ENCODE results near the gene TRIP6.

The TRIP6 gene

GRCh38 chr7:100867040-100867775 is at the start of gene TRIP6 (continued):
- TF ChIP-seq, protein P1, sequence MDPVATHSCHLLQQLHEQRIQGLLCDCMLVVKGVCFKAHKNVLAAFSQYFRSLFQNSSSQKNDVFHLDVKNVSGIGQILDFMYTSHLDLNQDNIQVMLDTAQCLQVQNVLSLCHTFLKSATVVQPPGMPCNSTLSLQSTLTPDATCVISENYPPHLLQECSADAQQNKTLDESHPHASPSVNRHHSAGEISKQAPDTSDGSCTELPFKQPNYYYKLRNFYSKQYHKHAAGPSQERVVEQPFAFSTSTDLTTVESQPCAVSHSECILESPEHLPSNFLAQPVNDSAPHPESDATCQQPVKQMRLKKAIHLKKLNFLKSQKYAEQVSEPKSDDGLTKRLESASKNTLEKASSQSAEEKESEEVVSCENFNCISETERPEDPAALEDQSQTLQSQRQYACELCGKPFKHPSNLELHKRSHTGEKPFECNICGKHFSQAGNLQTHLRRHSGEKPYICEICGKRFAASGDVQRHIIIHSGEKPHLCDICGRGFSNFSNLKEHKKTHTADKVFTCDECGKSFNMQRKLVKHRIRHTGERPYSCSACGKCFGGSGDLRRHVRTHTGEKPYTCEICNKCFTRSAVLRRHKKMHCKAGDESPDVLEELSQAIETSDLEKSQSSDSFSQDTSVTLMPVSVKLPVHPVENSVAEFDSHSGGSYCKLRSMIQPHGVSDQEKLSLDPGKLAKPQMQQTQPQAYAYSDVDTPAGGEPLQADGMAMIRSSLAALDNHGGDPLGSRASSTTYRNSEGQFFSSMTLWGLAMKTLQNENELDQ (tag by site-specific recombination; IDR thresholded peaks at IDR 0.05; ENCODE audit: low read depth) = no peak
- no peak for TF ChIP-seq ZNF701 (tag by site-specific recombination; IDR thresholded peaks at IDR 0.05)
- TF ChIP-seq ZEB2 (tag by site-specific recombination; IDR thresholded peaks at IDR 0.05) = peak; percentile 89
- TF ChIP-seq GLIS2 (tag by site-specific recombination; IDR thresholded peaks at IDR 0.05) = peak; percentile 100
- TF ChIP-seq ZNF76 (tag by site-specific recombination; IDR thresholded peaks at IDR 0.05; ENCODE audit: borderline replicate concordance, low read depth) = peak; percentile 65; the same call in 1 of the 2 replicates
- TF ChIP-seq ZNF292 (tag by site-specific recombination; IDR thresholded peaks at IDR 0.05; ENCODE audit: borderline replicate concordance, low read depth) = no peak
- TF ChIP-seq, protein P2, sequence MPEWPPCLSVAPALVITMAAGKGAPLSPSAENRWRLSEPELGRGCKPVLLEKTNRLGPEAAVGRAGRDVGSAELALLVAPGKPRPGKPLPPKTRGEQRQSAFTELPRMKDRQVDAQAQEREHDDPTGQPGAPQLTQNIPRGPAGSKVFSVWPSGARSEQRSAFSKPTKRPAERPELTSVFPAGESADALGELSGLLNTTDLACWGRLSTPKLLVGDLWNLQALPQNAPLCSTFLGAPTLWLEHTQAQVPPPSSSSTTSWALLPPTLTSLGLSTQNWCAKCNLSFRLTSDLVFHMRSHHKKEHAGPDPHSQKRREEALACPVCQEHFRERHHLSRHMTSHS (tag by site-specific recombination; IDR thresholded peaks at IDR 0.05) = no peak
- peak; percentile 72 for TF ChIP-seq ZFHX2 (tag by site-specific recombination; conservative IDR thresholded peaks at IDR 0.05)
- TF ChIP-seq ZNF555 (tag by site-specific recombination; conservative IDR thresholded peaks at IDR 0.05) = no peak
- peak; percentile 43 for TF ChIP-seq ZBTB26 (tag by site-specific recombination; optimal IDR thresholded peaks at IDR 0.05)
- no peak for TF ChIP-seq REPIN1 (tag by site-specific recombination; IDR thresholded peaks at IDR 0.05; ENCODE audit: low read depth)
- TF ChIP-seq, protein P3, sequence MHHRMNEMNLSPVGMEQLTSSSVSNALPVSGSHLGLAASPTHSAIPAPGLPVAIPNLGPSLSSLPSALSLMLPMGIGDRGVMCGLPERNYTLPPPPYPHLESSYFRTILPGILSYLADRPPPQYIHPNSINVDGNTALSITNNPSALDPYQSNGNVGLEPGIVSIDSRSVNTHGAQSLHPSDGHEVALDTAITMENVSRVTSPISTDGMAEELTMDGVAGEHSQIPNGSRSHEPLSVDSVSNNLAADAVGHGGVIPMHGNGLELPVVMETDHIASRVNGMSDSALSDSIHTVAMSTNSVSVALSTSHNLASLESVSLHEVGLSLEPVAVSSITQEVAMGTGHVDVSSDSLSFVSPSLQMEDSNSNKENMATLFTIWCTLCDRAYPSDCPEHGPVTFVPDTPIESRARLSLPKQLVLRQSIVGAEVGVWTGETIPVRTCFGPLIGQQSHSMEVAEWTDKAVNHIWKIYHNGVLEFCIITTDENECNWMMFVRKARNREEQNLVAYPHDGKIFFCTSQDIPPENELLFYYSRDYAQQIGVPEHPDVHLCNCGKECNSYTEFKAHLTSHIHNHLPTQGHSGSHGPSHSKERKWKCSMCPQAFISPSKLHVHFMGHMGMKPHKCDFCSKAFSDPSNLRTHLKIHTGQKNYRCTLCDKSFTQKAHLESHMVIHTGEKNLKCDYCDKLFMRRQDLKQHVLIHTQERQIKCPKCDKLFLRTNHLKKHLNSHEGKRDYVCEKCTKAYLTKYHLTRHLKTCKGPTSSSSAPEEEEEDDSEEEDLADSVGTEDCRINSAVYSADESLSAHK (tag by site-specific recombination; IDR thresholded peaks at IDR 0.05) = peak; percentile 73; the same call in 1 of the 2 replicates
- TF ChIP-seq ZNF133 (tag by site-specific recombination; IDR thresholded peaks at IDR 0.05) = no peak
- no peak for TF ChIP-seq ZNF791 (tag by site-specific recombination; IDR thresholded peaks at IDR 0.05)
- peak; percentile 94 for TF ChIP-seq ZNF324 (tag by site-specific recombination; IDR thresholded peaks at IDR 0.05)
- no peak for TF ChIP-seq ZNF624 (tag by site-specific recombination; IDR thresholded peaks at IDR 0.05)
- no peak for TF ChIP-seq ZNF121 (tag by site-specific recombination; IDR thresholded peaks at IDR 0.05)
- no peak for TF ChIP-seq ZNF510 (tag by site-specific recombination; IDR thresholded peaks at IDR 0.05; ENCODE audit: insufficient replicate concordance)
- TF ChIP-seq WT1 (tag by site-specific recombination; IDR thresholded peaks at IDR 0.05) = peak; percentile 90
- TF ChIP-seq KLF16 (tag by site-specific recombination; IDR thresholded peaks at IDR 0.05) = peak; percentile 93; the same call in 1 of the 2 replicates
- TF ChIP-seq, protein P4, sequence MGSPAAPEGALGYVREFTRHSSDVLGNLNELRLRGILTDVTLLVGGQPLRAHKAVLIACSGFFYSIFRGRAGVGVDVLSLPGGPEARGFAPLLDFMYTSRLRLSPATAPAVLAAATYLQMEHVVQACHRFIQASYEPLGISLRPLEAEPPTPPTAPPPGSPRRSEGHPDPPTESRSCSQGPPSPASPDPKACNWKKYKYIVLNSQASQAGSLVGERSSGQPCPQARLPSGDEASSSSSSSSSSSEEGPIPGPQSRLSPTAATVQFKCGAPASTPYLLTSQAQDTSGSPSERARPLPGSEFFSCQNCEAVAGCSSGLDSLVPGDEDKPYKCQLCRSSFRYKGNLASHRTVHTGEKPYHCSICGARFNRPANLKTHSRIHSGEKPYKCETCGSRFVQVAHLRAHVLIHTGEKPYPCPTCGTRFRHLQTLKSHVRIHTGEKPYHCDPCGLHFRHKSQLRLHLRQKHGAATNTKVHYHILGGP (tag by site-specific recombination; IDR thresholded peaks at IDR 0.05) = no peak
- TF ChIP-seq ZNF416 (tag by site-specific recombination; IDR thresholded peaks at IDR 0.05) = no peak
- no peak for TF ChIP-seq ZNF473 (tag by site-specific recombination; IDR thresholded peaks at IDR 0.05)
- peak; percentile 98 for TF ChIP-seq ZNF423 (tag by site-specific recombination; IDR thresholded peaks at IDR 0.05)
- peak; percentile 54; the same call in 1 of the 2 replicates for TF ChIP-seq ZNF394 (tag by site-specific recombination; IDR thresholded peaks at IDR 0.05; ENCODE audit: borderline replicate concordance)
- no peak for TF ChIP-seq ZNF175 (tag by site-specific recombination; IDR thresholded peaks at IDR 0.05)
- no peak for TF ChIP-seq HOXA7 (CRISPR knock-in tag; IDR thresholded peaks at IDR 0.05; ENCODE audit: borderline replicate concordance)
- no peak for TF ChIP-seq ZNF155 (tag by site-specific recombination; IDR thresholded peaks at IDR 0.05)
- no peak for TF ChIP-seq ZNF221 (tag by site-specific recombination; IDR thresholded peaks at IDR 0.05; ENCODE audit: borderline replicate concordance)
- peak; percentile 94 for TF ChIP-seq IKZF3 (tag by site-specific recombination; IDR thresholded peaks at IDR 0.05)
- TF ChIP-seq ZNF449 (tag by site-specific recombination; IDR thresholded peaks at IDR 0.05) = peak; percentile 31; the same call in 1 of the 2 replicates
